ENCODE data around the gene WFDC1. TPM values are rescaled to one million over a fixed set of nuclear protein-coding genes. Genes with fewer than 3 reads are reported as not detected.

Gene WFDC1
- total and polyA plus RNA-seq, 10 of the 15 experiments (the other 5 are each of a cell fraction or from before 2014, with no cell fraction given) = not detected

- no peak for TF ChIP-seq PRDM15 (CRISPR knock-in tag; IDR thresholded peaks at IDR 0.05)
Observed at GRCh38 chr16:84298376-84298899, 3.8 kb downstream of the WFDC1 start (continued).

GRCh38 chr16:84299734-84300440 is 5.2 kb downstream of the WFDC1 start:
- H3K27ac ChIP-seq (ENCODE audit: control insufficient read depth, insufficient read depth) = no peak overlapping the region
- H3K9ac ChIP-seq (ENCODE audit: control insufficient read depth, insufficient read depth, low read length) = no peak overlapping the region
- H2AFZ ChIP-seq (ENCODE audit: control insufficient read depth, low read depth, low read length) = no peak overlapping the region
- ChIA-PET SMC1A (ENCODE audit: uncharacterized antibody, unreplicated experiment) (no interaction called here), CTCF (interaction anchor here (1.4 kb wide), 1 partner anchor 14 kb away, joined by 3 read pairs; no protein-coding TSS in a partner anchor), RAD21 (ENCODE audit: unreplicated experiment) (no interaction called here), POLR2A (no interaction called here)
- peaks cover 4 to 8% of the 10 kb centered on the region in 2 experiments; a peak in 3 of 4 replicates for H3K27me3 ChIP-seq (replicated peaks in 1 of 2; ENCODE audit: control insufficient read depth in 2 of 2, insufficient read depth in 2 of 2, low read length in 1 of 2)
- 5% methylated on average over 7 of the region's 7 CpGs for WGBS (ENCODE audit: insufficient coverage, insufficient replicate concordance, low lambda C conversion rate, missing lambda C conversion rate)
- DNase-seq (ENCODE audit: low read depth, low spot score) (no peak), FAIRE-seq (no peak), ATAC-seq (no peak)
- no peak overlapping the region for H3K4me3 ChIP-seq
- no peak overlapping the region for H3K4me2 ChIP-seq (ENCODE audit: control insufficient read depth, insufficient read depth)
- in situ Hi-C loops (cut with MboI) = no loop called here
- no peaks in the 10 kb centered on the region for H3K36me3 ChIP-seq (ENCODE audit: control insufficient read depth in 2 of 2, insufficient read depth in 2 of 2, low read length in 1 of 2)
- H4K20me1 ChIP-seq (ENCODE audit: control insufficient read depth, insufficient read depth) = no peaks in the 10 kb centered on the region
- no peaks in the 10 kb centered on the region for H3K4me1 ChIP-seq (ENCODE audit: control insufficient read depth, insufficient read depth, low read length)
- BruUV-seq (replicated peaks) = no TSS peak
- intact Hi-C loops (cut with micrococcal nuclease; ENCODE audit: unreplicated experiment) = loop anchor here (10.0 kb wide), 1 partner anchor 345 kb away; the partner anchor contains the start of gene OSGIN1
- no peaks in the 10 kb centered on the region for H3K79me2 ChIP-seq (ENCODE audit: control insufficient read depth, insufficient read depth, low read length)
- TF ChIP-seq ETV6 (conservative IDR thresholded peaks at IDR 0.05 in 1 of 2, IDR thresholded peaks at IDR 0.05 in 1 of 2; ENCODE audit: borderline replicate concordance in 1 of 2, low read depth in 1 of 2) = no peak
- TF ChIP-seq CHD4 (IDR thresholded peaks at IDR 0.05) = no peak
- TF ChIP-seq SREBF2 (IDR thresholded peaks at IDR 0.05; ENCODE audit: low read length) = no peak
- no peak for TF ChIP-seq CREM (IDR thresholded peaks at IDR 0.05; ENCODE audit: low read depth)
- TF ChIP-seq HDGF (IDR thresholded peaks at IDR 0.05) = no peak
- TF ChIP-seq SUPT20H (IDR thresholded peaks at IDR 0.05; ENCODE audit: borderline replicate concordance, control insufficient read depth, low read depth, low read length) = no peak
- no peak for TF ChIP-seq MLLT1 (IDR thresholded peaks at IDR 0.05)
- no peak for TF ChIP-seq USF2 (IDR thresholded peaks at IDR 0.05; ENCODE audit: borderline replicate concordance, low read depth, low read length)
- no peak for TF ChIP-seq RFX5 (IDR thresholded peaks at IDR 0.05; ENCODE audit: low read depth, low read length)
- no peaks in the 10 kb centered on the region for H3K9me3 ChIP-seq (replicated peaks; ENCODE audit: control insufficient read depth, insufficient read depth, low read length)
